C4-2B (cell line): ENCODE results near the gene MASTL.

Experiments
- H3K27ac ChIP-seq: fragments of 450-650 bp; 2 replicates; pipeline ENCODE4 v1.5.1; 2017
- ZFX ChIP-seq: fragments of 450-650 bp; IDR thresholded peaks from 2 replicates; pipeline ENCODE4 v1.6.1; 2017
- TF ChIP-seq, protein P1 (sequence below): fragments of 450-650 bp; conservative IDR thresholded peaks from 2 replicates; pipeline ENCODE4 v1.5.1; 2017; ENCODE audit warnings: mild to moderate bottlenecking

Gene MASTL

DNA sequence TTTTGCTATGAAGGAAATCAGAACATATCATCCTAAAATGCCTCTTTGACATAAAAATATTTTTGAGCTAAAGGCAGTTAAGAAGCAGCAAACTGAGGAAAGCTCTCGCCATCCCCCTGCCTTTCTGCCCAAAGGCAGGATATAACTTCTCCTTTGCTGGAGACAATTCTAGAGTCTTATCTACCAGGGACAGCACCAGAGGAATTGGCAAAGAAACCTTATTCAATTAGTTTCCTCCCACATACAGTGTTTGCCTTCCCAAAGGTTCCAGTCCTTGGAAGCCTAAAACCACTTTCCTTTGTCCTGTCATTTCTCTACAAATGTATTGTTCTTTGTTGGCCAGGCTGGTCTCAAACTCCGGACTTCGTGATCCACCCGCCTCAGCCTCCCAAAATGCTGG, 33.7 kb downstream of the MASTL start:
- TF ChIP-seq ZFX = no peak
- TF ChIP-seq, protein P1, sequence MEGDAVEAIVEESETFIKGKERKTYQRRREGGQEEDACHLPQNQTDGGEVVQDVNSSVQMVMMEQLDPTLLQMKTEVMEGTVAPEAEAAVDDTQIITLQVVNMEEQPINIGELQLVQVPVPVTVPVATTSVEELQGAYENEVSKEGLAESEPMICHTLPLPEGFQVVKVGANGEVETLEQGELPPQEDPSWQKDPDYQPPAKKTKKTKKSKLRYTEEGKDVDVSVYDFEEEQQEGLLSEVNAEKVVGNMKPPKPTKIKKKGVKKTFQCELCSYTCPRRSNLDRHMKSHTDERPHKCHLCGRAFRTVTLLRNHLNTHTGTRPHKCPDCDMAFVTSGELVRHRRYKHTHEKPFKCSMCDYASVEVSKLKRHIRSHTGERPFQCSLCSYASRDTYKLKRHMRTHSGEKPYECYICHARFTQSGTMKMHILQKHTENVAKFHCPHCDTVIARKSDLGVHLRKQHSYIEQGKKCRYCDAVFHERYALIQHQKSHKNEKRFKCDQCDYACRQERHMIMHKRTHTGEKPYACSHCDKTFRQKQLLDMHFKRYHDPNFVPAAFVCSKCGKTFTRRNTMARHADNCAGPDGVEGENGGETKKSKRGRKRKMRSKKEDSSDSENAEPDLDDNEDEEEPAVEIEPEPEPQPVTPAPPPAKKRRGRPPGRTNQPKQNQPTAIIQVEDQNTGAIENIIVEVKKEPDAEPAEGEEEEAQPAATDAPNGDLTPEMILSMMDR = no peak
- H3K27ac ChIP-seq = no peak overlapping the region

DNA sequence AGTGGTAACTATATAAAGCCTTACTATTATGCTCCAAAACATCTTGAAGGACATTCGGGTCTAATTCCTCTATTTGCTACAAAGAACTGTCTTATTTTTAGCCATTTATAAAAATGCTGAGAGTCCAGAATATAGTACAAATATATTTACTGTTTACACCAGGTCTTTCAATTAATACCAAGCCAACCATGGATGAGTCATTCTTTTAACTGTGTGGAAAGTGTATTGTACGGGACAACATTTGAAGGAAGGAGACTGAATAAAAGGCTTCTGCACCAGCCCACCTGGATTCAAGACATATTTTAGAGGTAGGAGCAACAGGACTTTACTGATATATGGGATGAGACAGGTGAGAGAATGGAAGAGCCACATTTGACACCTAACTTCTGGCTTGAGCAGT, 35.4 kb downstream of the MASTL start:
- TF ChIP-seq, protein P1 = no peak
- no peak for TF ChIP-seq ZFX
- no peak overlapping the region for H3K27ac ChIP-seq

DNA sequence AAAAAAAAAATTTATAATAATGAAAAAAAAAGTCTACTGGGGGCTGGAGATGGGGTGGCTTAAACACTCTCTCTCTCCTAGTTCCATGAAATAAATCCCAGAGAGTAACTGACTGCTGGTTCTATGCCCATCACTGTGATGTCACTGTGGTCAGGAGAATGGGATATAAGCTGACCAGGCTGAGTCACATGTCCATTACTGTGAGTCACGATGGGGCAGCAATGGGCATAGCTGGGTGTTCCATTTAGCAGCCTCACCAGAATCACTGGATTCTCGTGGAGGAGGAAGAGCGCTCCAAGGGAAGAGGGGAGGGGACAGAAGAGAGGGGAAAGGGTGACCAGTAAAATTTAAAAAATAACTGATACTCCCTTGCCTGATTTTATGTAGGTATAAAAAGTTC, 37.1 kb downstream of the MASTL start:
- TF ChIP-seq, protein P1 = no peak
- TF ChIP-seq ZFX = no peak
- H3K27ac ChIP-seq = no peak overlapping the region

DNA sequence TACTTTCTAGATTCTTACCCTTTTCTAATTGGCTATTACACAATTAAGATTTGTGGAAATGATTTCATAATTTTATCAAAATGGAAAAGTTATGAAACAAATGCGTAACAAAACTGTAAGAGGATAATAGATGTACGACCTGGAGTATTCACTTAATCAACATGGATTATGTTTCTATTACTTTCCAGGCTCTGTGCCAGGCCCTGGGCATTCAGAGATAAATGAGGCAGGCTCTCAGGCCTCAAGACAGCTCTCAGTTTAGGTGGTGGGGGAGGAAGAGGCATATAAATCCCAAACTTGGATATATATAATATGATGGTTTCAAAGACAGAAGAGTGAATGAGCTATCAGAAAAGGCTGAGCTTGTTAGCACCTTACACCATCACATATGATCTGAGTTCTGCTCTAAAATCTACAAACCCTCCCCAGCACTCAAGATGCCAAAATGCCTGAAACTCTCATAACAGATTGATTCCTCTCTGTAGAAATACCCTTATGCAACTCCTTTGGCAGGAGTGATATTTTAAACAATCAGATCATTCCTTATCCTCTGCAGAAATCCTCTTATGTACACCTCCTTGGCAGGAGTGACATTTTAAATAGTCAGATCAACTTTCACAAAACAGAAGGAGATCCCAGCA, 42.9 kb downstream of the MASTL start:
- no peak overlapping the region for H3K27ac ChIP-seq
- TF ChIP-seq ZFX = no peak
- TF ChIP-seq, protein P1 = no peak

DNA sequence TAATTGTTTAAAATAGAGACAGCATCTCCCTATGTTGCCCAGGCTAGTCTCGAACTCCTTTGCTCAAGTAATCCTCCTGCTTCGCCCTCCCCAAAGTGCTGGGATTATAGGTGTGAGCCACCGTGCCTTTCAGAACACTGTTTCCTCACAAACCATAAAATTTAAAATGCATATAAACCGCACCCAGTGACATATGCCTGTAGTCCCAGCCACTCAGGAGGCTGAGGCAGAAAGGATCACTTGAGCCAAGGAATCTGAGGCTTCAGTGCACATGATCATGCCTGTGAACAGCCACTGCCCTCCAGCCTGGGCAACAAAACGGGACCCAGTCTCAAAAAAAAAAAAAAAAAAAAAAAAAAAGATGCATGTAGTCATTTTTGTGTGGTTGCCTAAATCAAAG, 48.7 kb downstream of the MASTL start:
- H3K27ac ChIP-seq = no peak overlapping the region
- TF ChIP-seq ZFX = no peak
- TF ChIP-seq, protein P1 = no peak

DNA sequence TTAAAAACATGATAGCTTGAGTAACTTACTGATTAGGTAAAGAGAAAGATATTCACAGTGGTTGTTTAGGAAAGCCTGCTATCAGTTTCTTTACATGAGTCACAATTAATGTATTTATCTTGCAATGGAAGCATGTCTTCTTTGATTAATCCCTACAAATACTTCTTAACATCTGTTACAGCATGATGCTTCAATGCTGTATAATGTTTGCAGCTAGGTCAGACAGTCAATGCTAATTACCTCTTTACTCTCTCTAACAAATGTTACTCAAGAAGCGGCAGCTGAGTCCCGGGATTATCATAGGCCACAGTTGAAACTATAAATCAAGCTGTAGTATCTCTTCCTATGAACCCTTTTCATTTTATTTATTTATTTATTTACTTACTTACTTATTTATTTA, 52.2 kb downstream of the MASTL start:
- TF ChIP-seq, protein P1 = no peak
- no peak for TF ChIP-seq ZFX
- no peak overlapping the region for H3K27ac ChIP-seq

DNA sequence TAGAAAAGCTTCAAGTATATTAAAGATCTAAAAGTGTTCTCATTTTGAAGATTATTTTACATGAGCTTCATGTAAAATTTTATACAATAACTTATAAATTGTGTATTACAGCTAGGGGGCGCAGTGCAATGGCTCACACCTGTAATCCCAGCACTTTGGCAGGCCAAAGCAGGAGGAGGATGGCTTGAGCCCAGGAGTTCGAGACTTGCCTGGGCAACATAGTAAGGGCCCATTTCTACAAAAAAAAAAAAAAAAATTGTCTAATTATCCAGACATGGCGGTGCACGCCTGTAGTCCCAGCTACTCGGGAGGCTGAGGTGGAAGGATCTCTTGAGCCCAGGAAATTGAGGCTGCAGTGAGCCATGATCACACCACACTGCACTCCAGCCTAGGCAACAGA, 68.8 kb downstream of the MASTL start:
- no peak for TF ChIP-seq ZFX
- TF ChIP-seq, protein P1 = peak; percentile 86

More for the DNA sequence above, 68.8 kb downstream of the MASTL start:
- no peak overlapping the region for H3K27ac ChIP-seq
